Spinal cord (tissue), 10 donors: ENCODE measurements around the gene SNX27. TPM values are rescaled to one million over a fixed set of nuclear protein-coding genes. Genes with fewer than 3 reads are reported as not detected.

Experiments
- DNase-seq, 6 donors: peaks; one replicate each; pipeline versions ENCODE4 v3.0.0 to v3.0.0-alpha.2; 2013 to 2015; ENCODE audit warnings: low spot score in 6 of 6, low read depth in 4 of 6
- H3K27ac ChIP-seq: one replicate; pipeline ENCODE4 v1.5.1; 2013; ENCODE audit warnings: low read depth, low read length, control low read depth
- H3K27me3 ChIP-seq: one replicate; pipeline ENCODE4 v1.6.1; 2013; ENCODE audit warnings: low read length; ENCODE audit not compliant: control insufficient read depth, insufficient read depth
- H3K36me3 ChIP-seq: one replicate; pipeline ENCODE4 v1.6.1; 2013; ENCODE audit warnings: low read length; ENCODE audit not compliant: control insufficient read depth, insufficient read depth
- H3K4me1 ChIP-seq: one replicate; pipeline ENCODE4 v1.6.1; 2013; ENCODE audit warnings: low read length; ENCODE audit not compliant: control insufficient read depth, insufficient read depth
- H3K4me3 ChIP-seq: one replicate; pipeline ENCODE4 v1.5.1; 2013; ENCODE audit warnings: low read depth, low read length, control low read depth
- H3K9me3 ChIP-seq: one replicate; pipeline ENCODE4 v1.6.1; 2013; ENCODE audit warnings: low read length; ENCODE audit not compliant: control insufficient read depth, insufficient read depth
- WGBS: methylation state at CpG from one replicate; pipeline ENCODE4 v1.1.5; 2013; ENCODE audit warnings: missing lambda C conversion rate; ENCODE audit not compliant: insufficient coverage; 5-methylcytosine and 5-hydroxymethylcytosine counted together
- polyA plus RNA-seq, 2 donors: library from polyadenylated mRNA; unstranded; fragments of 120-200 nt; gene quantifications; one replicate each; pipeline ENCODE4 v1.2.1, GENCODE V29; 2013; ENCODE audit not compliant: insufficient read length in 2 of 2
- small RNA-seq: library from RNA; depleted of rRNA; stranded (forward); fragments of <200 nt; gene quantifications from one replicate; pipeline ENCODE3, GENCODE V24; 2014; ENCODE audit warnings: low replicate concordance
- total RNA-seq, 2 donors: library from RNA; depleted of rRNA in 1 of 2; stranded (reverse); fragments of 120-200 nt in 1 of 2; fragments of >200 nt in 1 of 2; gene quantifications; one replicate each; pipeline versions ENCODE4 v1.2.3 to v1.2.4, GENCODE V29; 2013 to 2014
- donor health status: healthy.

The SNX27 gene
- total and polyA plus RNA-seq, 4 donors: 33.1 to 77.1 (median 47.8) TPM

DNA sequence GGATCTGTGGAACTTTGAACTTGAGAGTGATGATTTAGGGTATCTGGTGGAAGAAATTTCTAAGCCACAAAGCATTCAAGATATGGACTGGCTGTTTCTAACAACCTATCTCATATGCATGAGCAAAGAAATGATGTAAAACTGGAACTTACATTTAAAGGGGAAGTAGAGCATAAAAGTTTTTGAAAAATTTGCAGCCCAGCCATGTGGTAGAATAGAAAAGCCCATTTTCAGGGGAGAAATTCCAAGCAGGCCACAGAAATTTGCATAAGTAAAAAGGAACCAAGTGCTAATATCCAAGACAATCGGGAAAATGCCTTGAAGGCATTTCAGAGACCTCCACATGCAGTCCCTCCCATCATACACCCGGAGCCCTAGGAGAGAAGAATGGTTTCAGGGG is 125.2 kb downstream of the SNX27 start:
- Histone ChIP-seq H3K36me3 (no peaks in the 10 kb centered on the region), H3K27ac (no peak overlapping the region), H3K4me3 (no peak overlapping the region), H3K9me3 (no peaks in the 10 kb centered on the region), H3K4me1 (no peaks in the 10 kb centered on the region), H3K27me3 (no peaks in the 10 kb centered on the region)
- WGBS: 100% methylated on average over 1 of the region's 2 CpGs
- no peak for DNase-seq

DNA sequence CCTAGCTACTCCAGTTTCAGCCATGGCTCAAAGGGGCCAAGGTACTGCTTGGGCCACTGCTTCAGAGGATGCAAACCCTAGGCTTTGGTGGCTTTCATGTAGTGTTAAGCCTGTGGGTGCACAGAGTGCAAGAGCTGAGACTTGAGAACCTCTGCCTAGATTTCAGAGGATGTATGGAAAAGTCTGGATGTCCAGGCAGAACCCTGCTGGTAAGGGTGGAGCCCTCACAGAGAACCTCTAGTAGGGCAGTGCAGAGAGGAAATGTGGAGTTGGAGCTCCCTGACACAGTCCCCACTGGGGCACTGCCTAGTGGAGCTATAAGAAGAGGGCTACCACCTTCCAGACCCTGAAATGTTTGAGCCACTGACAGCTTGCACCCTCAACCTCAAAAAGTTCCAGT is 125.6 kb downstream of the SNX27 start:
- H3K9me3 ChIP-seq: no peaks in the 10 kb centered on the region
- H3K4me1 ChIP-seq: no peaks in the 10 kb centered on the region
- no peak overlapping the region for H3K27ac ChIP-seq
- no peak overlapping the region for H3K4me3 ChIP-seq
- no peaks in the 10 kb centered on the region for H3K36me3 ChIP-seq
- H3K27me3 ChIP-seq: no peaks in the 10 kb centered on the region
- DNase-seq: no peak

DNA sequence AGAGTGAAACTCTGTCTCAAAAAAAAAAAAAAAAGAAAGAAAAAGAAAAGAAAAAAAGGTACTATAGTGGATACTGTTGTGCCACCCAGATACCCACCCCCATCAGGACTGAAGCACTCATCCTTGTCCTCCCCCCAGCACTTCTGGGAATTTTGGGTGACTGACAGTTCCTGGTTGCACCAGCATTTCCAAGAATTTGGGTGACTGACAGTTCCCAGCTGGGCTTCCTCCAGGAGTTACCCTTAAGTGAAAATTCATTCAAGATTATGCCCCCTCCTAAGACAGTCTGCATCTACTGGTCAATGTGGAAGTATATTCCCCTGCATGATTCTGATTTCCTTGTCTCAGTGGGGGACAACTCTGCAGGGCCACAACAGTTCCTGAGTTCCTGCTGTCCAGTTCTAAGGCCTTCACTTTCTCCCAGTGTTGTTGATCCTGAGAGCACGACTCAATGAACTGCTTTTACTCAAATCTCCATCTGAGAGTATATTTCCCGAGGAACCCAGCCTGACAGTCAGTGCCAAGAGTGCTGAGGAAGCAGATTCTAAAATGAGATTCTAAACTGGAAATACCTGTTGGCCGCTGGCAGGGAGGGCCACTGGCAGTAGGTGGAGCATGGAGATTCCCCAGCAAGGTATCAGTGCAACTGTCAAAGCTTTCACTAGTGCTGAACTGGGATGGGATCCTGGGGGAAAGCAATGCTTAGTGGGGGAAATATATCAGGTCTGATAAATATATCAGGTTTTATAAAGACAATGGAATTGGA is 127.9 kb downstream of the SNX27 start:
- 51% methylated on average over 2 of the region's 3 CpGs for WGBS
- no peak for DNase-seq
- no peaks in the 10 kb centered on the region for H3K36me3 ChIP-seq
- no peak overlapping the region for H3K27ac ChIP-seq
- H3K9me3 ChIP-seq: no peaks in the 10 kb centered on the region
- H3K4me1 ChIP-seq: no peaks in the 10 kb centered on the region
- H3K4me3 ChIP-seq: no peak overlapping the region
- H3K27me3 ChIP-seq: no peaks in the 10 kb centered on the region

DNA sequence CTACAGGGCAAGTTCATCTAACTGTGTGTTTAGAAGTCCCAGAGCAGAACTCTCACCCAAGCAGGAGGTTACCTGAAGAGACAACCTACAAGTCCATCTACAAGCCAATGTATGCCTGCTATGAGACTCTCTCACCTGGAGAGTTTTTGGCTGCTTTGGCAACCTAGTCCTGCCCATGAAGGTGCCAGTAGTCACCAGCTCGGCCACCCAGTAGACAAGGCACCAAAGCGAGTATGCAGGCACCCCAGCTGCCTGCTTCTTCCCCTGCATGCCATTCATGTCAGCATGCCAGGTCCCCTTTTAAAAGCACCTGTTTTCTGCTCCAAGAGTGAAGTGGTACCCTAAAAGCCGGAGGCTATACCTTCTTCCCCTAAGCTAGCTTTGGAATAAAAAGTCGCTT is 129.7 kb downstream of the SNX27 start:
- H3K4me3 ChIP-seq: no peak overlapping the region
- no peaks in the 10 kb centered on the region for H3K9me3 ChIP-seq
- no peaks in the 10 kb centered on the region for H3K27me3 ChIP-seq
- H3K27ac ChIP-seq: no peak overlapping the region
- H3K4me1 ChIP-seq: no peaks in the 10 kb centered on the region
- no peaks in the 10 kb centered on the region for H3K36me3 ChIP-seq
- 84% methylated on average over 3 of the region's 4 CpGs for WGBS
- DNase-seq: no peak

Small RNA genes lying within 50 kb of the gene (small RNA-seq; reads per million reads assigned to genes)
- not detected for gene RNU6-1062P
- not detected for gene RNU6-662P

Other genes starting within 250 kb of the SNX27 start
- 100 to 1,000 TPM in 1 of 2 donors, 10 to 100 TPM in 1; 36.2 to 147 TPM for gene SELENBP1, start 239.3 kb upstream of the SNX27 start, total RNA-seq
- gene SELENBP1, start 239.3 kb upstream of the SNX27 start, polyA plus RNA-seq: 10 to 100 TPM; 13.6 to 40.5 TPM
- gene PSMB4, start 212.5 kb upstream of the SNX27 start, total RNA-seq: 100 to 1,000 TPM; 247 to 298 TPM
- 100 to 1,000 TPM; 274 to 285 TPM for gene PSMB4, start 212.5 kb upstream of the SNX27 start, polyA plus RNA-seq
- 10 to 100 TPM; 56.0 to 76.0 TPM for gene POGZ, start 152.6 kb upstream of the SNX27 start, total RNA-seq
- 100 to 1,000 TPM in 1 of 2 donors, 10 to 100 TPM in 1; 86.3 to 102 TPM for gene POGZ, start 152.6 kb upstream of the SNX27 start, polyA plus RNA-seq
- gene CGN, start 100.7 kb upstream of the SNX27 start, total RNA-seq: 1 to 10 TPM; 2.4 to 4.1 TPM
- 10 to 100 TPM in 1 of 2 donors, 1 to 10 TPM in 1; 6.9 to 14.1 TPM for gene CGN, start 100.7 kb upstream of the SNX27 start, polyA plus RNA-seq
- gene TUFT1, start 71.7 kb upstream of the SNX27 start, total RNA-seq: 1 to 10 TPM; 5.8 to 6.3 TPM
- 1 to 10 TPM; 6.4 to 9.7 TPM for gene TUFT1, start 71.7 kb upstream of the SNX27 start, polyA plus RNA-seq
- gene CELF3, start 104.8 kb downstream of the SNX27 start, total RNA-seq: 10 to 100 TPM; 12.7 to 13.9 TPM
- 100 to 1,000 TPM in 1 of 2 donors, 10 to 100 TPM in 1; 90.7 to 106 TPM for gene CELF3, start 104.8 kb downstream of the SNX27 start, polyA plus RNA-seq
- 1 to 10 TPM; 2.1 to 5.2 TPM for gene RIIAD1, start 109.5 kb downstream of the SNX27 start, total RNA-seq
- gene RIIAD1, start 109.5 kb downstream of the SNX27 start, polyA plus RNA-seq: 1 to 10 TPM; 8.0 to 8.6 TPM
- 10 to 100 TPM; 59.1 to 91.3 TPM for gene MRPL9, start 151.4 kb downstream of the SNX27 start, total RNA-seq
- 10 to 100 TPM; 86.4 to 86.5 TPM for gene MRPL9, start 151.4 kb downstream of the SNX27 start, polyA plus RNA-seq
- 10 to 100 TPM; 11.3 to 15.6 TPM for gene TDRKH, start 178.4 kb downstream of the SNX27 start, total RNA-seq
- gene TDRKH, start 178.4 kb downstream of the SNX27 start, polyA plus RNA-seq: 10 to 100 TPM; 18.7 to 20.8 TPM
- gene LINGO4, start 193.4 kb downstream of the SNX27 start, total RNA-seq: 1 to 10 TPM in 1 of 2 donors, under 1 TPM in 1; 0.22 to 2.0 TPM
- 1 to 10 TPM in 1 of 2 donors, under 1 TPM in 1; 0.62 to 1.0 TPM for gene LINGO4, start 193.4 kb downstream of the SNX27 start, polyA plus RNA-seq
- under 1 TPM in 1 of 2 donors, not detected in 1; 0.44 TPM for gene RORC, start 219.8 kb downstream of the SNX27 start, total RNA-seq
- under 1 TPM; 0.15 to 0.17 TPM for gene RORC, start 219.8 kb downstream of the SNX27 start, polyA plus RNA-seq
- not detected for gene C2CD4D, start 227.8 kb downstream of the SNX27 start, total RNA-seq
- gene C2CD4D, start 227.8 kb downstream of the SNX27 start, polyA plus RNA-seq: under 1 TPM; 0.74 to 0.97 TPM
- gene THEM5, start 241.7 kb downstream of the SNX27 start, total RNA-seq: not detected
- 1 to 10 TPM; 1.5 to 1.8 TPM for gene THEM5, start 241.7 kb downstream of the SNX27 start, polyA plus RNA-seq